Activated T-cell treated with anti-CD3 and anti-CD28 coated beads, Interleukin-2, amount 50 U/mL, for 4 hours (primary cell): ENCODE results near the gene FOXE1. TPM values are rescaled to one million over a fixed set of nuclear protein-coding genes. Genes with fewer than 3 reads are reported as not detected.

ENCODE experiments used
- ATAC-seq, 2 donors: fragments of 200-7000 bp; cut with Tn5 transposase; one replicate each; pipeline ENCODE4 v1.10.0; 2021
- DNase-seq: peaks from one replicate; pipeline ENCODE4 v3.0.0-alpha.2; 2020
- H3K27me3 Mint-ChIP-seq: one replicate; pipeline ENCODE4 v1.8.0; 2021; ENCODE audit warnings: low read depth, mixed read lengths
- H3K36me3 Mint-ChIP-seq: one replicate; pipeline ENCODE4 v1.8.0; 2022; ENCODE audit warnings: mixed read lengths; ENCODE audit not compliant: insufficient read depth
- H3K4me1 Mint-ChIP-seq: one replicate; pipeline ENCODE4 v1.8.0; 2021; ENCODE audit warnings: low read depth, mixed read lengths
- H3K4me3 Mint-ChIP-seq: one replicate; pipeline ENCODE4 v1.8.0; 2021; ENCODE audit warnings: mild to moderate bottlenecking, moderate library complexity, mixed read lengths
- H3K9me3 Mint-ChIP-seq: one replicate; pipeline ENCODE4 v1.8.0; 2021; ENCODE audit warnings: mixed read lengths
- total RNA-seq, 3 donors: library from RNA; stranded (reverse); gene quantifications; one replicate each; pipeline ENCODE4 v1.2.1, GENCODE V29; 2021

The FOXE1 gene
- total RNA-seq, 3 donors from 2014 or later = not detected

- ATAC-seq (peak; percentile 82 to 84), DNase-seq (peak; percentile 46)
- Mint-ChIP-seq H3K4me3 (peak overlapping the region; percentile 85), H3K27me3 (peaks cover 79% of the 10 kb centered on the region), H3K9me3 (no peaks in the 10 kb centered on the region), H3K4me1 (peaks cover 20% of the 10 kb centered on the region), H3K36me3 (no peaks in the 10 kb centered on the region)
Measured at GRCh38 chr9:97853844-97854695, 1.0 kb downstream of the FOXE1 start.

GRCh38 chr9:97854696-97855485 lies 1.9 kb downstream of the FOXE1 start:
- DNase-seq (no peak), ATAC-seq (no peak)
- no peaks in the 10 kb centered on the region for H3K36me3 Mint-ChIP-seq
- no peak overlapping the region for H3K4me3 Mint-ChIP-seq
- peaks cover 16% of the 10 kb centered on the region for H3K4me1 Mint-ChIP-seq
- peaks cover 79% of the 10 kb centered on the region for H3K27me3 Mint-ChIP-seq
- no peaks in the 10 kb centered on the region for H3K9me3 Mint-ChIP-seq

GRCh38 chr9:97855486-97855875 lies 2.5 kb downstream of the FOXE1 start:
- no peak overlapping the region for H3K4me3 Mint-ChIP-seq

GRCh38 chr9:97855899-97856298 lies 2.9 kb downstream of the FOXE1 start:
- H3K9me3 Mint-ChIP-seq = no peaks in the 10 kb centered on the region
- H3K4me1 Mint-ChIP-seq = peaks cover 14% of the 10 kb centered on the region

More at GRCh38 chr9:97855486-97855875, 2.5 kb downstream of the FOXE1 start:
- ATAC-seq = no peak
- DNase-seq = no peak
- Mint-ChIP-seq H3K27me3 (peaks cover 79% of the 10 kb centered on the region), H3K9me3 (no peaks in the 10 kb centered on the region), H3K4me1 (peaks cover 16% of the 10 kb centered on the region), H3K36me3 (no peaks in the 10 kb centered on the region)

GRCh38 chr9:97856857-97857605 lies 4.0 kb downstream of the FOXE1 start:
- H3K4me3 Mint-ChIP-seq = no peak overlapping the region
- no peaks in the 10 kb centered on the region for H3K9me3 Mint-ChIP-seq
- ATAC-seq (no peak), DNase-seq (no peak)
- H3K4me1 Mint-ChIP-seq = peaks cover 14% of the 10 kb centered on the region
- peaks cover 82% of the 10 kb centered on the region for H3K27me3 Mint-ChIP-seq
- H3K36me3 Mint-ChIP-seq = no peaks in the 10 kb centered on the region

More at GRCh38 chr9:97855899-97856298, 2.9 kb downstream of the FOXE1 start:
- ATAC-seq = no peak
- Mint-ChIP-seq H3K4me3 (no peak overlapping the region), H3K27me3 (peaks cover 80% of the 10 kb centered on the region), H3K36me3 (no peaks in the 10 kb centered on the region)
- DNase-seq = no peak

- no peak for DNase-seq
- no peak for ATAC-seq
- Mint-ChIP-seq H3K9me3 (no peaks in the 10 kb centered on the region), H3K4me1 (peaks cover 10% of the 10 kb centered on the region), H3K36me3 (no peaks in the 10 kb centered on the region), H3K27me3 (peaks cover 79% of the 10 kb centered on the region), H3K4me3 (no peak overlapping the region)
Measured at GRCh38 chr9:97857606-97858392, 4.8 kb downstream of the FOXE1 start.

GRCh38 chr9:97858393-97858713 lies 5.3 kb downstream of the FOXE1 start:
- H3K27me3 Mint-ChIP-seq = peaks cover 77% of the 10 kb centered on the region
- DNase-seq = no peak
- ATAC-seq = no peak
- H3K4me3 Mint-ChIP-seq = no peak overlapping the region
- peaks cover 10% of the 10 kb centered on the region for H3K4me1 Mint-ChIP-seq
- no peaks in the 10 kb centered on the region for H3K36me3 Mint-ChIP-seq
- no peaks in the 10 kb centered on the region for H3K9me3 Mint-ChIP-seq

GRCh38 chr9:97858826-97859225 lies 5.8 kb downstream of the FOXE1 start:
- ATAC-seq (no peak), DNase-seq (no peak)
- no peaks in the 10 kb centered on the region for H3K9me3 Mint-ChIP-seq
- peaks cover 76% of the 10 kb centered on the region for H3K27me3 Mint-ChIP-seq
- H3K4me1 Mint-ChIP-seq = peaks cover 10% of the 10 kb centered on the region
- no peak overlapping the region for H3K4me3 Mint-ChIP-seq
- no peaks in the 10 kb centered on the region for H3K36me3 Mint-ChIP-seq

- H3K36me3 Mint-ChIP-seq = no peaks in the 10 kb centered on the region
- no peak overlapping the region for H3K4me3 Mint-ChIP-seq
- no peak for ATAC-seq
- no peak for DNase-seq
- no peaks in the 10 kb centered on the region for H3K9me3 Mint-ChIP-seq
- peaks cover 7% of the 10 kb centered on the region for H3K4me1 Mint-ChIP-seq
- peaks cover 76% of the 10 kb centered on the region for H3K27me3 Mint-ChIP-seq
Measured at GRCh38 chr9:97859346-97859745, 6.3 kb downstream of the FOXE1 start.

GRCh38 chr9:97860451-97861147 lies 7.6 kb downstream of the FOXE1 start:
- DNase-seq (no peak), ATAC-seq (no peak)
- H3K4me1 Mint-ChIP-seq = peaks cover 7% of the 10 kb centered on the region
- H3K36me3 Mint-ChIP-seq = no peaks in the 10 kb centered on the region
- H3K27me3 Mint-ChIP-seq = peaks cover 70% of the 10 kb centered on the region
- H3K4me3 Mint-ChIP-seq = no peak overlapping the region
- no peaks in the 10 kb centered on the region for H3K9me3 Mint-ChIP-seq

GRCh38 chr9:97861148-97861475 lies 8.1 kb downstream of the FOXE1 start:
- Mint-ChIP-seq H3K4me3 (no peak overlapping the region), H3K9me3 (peaks cover 4% of the 10 kb centered on the region), H3K27me3 (peaks cover 66% of the 10 kb centered on the region), H3K36me3 (peaks cover 2% of the 10 kb centered on the region), H3K4me1 (peaks cover 7% of the 10 kb centered on the region)
- DNase-seq (no peak), ATAC-seq (no peak)

GRCh38 chr9:97863314-97863713 lies 10.3 kb downstream of the FOXE1 start:
- H3K9me3 Mint-ChIP-seq = peaks cover 15% of the 10 kb centered on the region
- DNase-seq (no peak), ATAC-seq (no peak)
- no peak overlapping the region for H3K4me3 Mint-ChIP-seq
- peaks cover 4% of the 10 kb centered on the region for H3K36me3 Mint-ChIP-seq
- peaks cover 49% of the 10 kb centered on the region for H3K27me3 Mint-ChIP-seq
- no peaks in the 10 kb centered on the region for H3K4me1 Mint-ChIP-seq

- H3K9me3 Mint-ChIP-seq = peaks cover 15% of the 10 kb centered on the region
- H3K4me1 Mint-ChIP-seq = no peaks in the 10 kb centered on the region
- ATAC-seq (no peak), DNase-seq (no peak)
- peaks cover 48% of the 10 kb centered on the region for H3K27me3 Mint-ChIP-seq
- H3K36me3 Mint-ChIP-seq = peaks cover 4% of the 10 kb centered on the region
- no peak overlapping the region for H3K4me3 Mint-ChIP-seq
Measured at GRCh38 chr9:97864396-97864795, 11.4 kb downstream of the FOXE1 start.
